K562 (cell line): Measurements from ENCODE around the gene BLCAP. TPM values are rescaled to one million over a fixed set of nuclear protein-coding genes. Genes with fewer than 3 reads are reported as not detected.

ENCODE experiments used
- ARHGAP35 ChIP-seq: fragments of 450-650 bp; IDR thresholded peaks from 2 replicates; pipeline ENCODE4 v1.6.1; 2018; ENCODE audit not compliant: partially characterized antibody
- BCOR ChIP-seq: fragments of 450-650 bp; IDR thresholded peaks from 2 replicates; pipeline ENCODE4 v1.6.1; 2016
- DNMT1 ChIP-seq: fragments of 450-650 bp; IDR thresholded peaks from 2 replicates; pipeline ENCODE4 v1.6.1; 2016; ENCODE audit warnings: antibody characterized with exemption, mild to moderate bottlenecking
- FOXK2 ChIP-seq, 2 experiments: fragments of 450-650 bp; IDR thresholded peaks in 1 of 2; conservative IDR thresholded peaks in 1 of 2; 2 replicates each; pipeline ENCODE4 v1.6.1; 2016; ENCODE audit warnings: low read depth in 2 of 2, mild to moderate bottlenecking in 1 of 2
- FOXP4 ChIP-seq: sonication (generic); formaldehyde crosslinking; IDR thresholded peaks from 2 replicates; pipeline ENCODE4 v1.8.0; 2022; ENCODE audit warnings: mild to moderate bottlenecking, missing genetic modification reagents, borderline replicate concordance
- GTF2E2 ChIP-seq: fragments of 200-800 bp; sonication (Bioruptor generic); IDR thresholded peaks from 2 replicates; pipeline ENCODE4 v1.6.1; 2016; ENCODE audit warnings: missing genetic modification characterization, missing compliant biosample characterization
- KLF13 ChIP-seq: fragments of 450-650 bp; IDR thresholded peaks from 2 replicates; pipeline ENCODE4 v1.6.1; 2016; ENCODE audit warnings: missing genetic modification characterization, low read depth, mild to moderate bottlenecking, missing compliant biosample characterization, moderate library complexity, borderline replicate concordance
- NCOR1 ChIP-seq: fragments of 450-650 bp; IDR thresholded peaks from 2 replicates; pipeline ENCODE4 v1.6.1; 2016; ENCODE audit warnings: mild to moderate bottlenecking, moderate library complexity
- SRF ChIP-seq, 2 experiments: fragments of 250-450, 450-650 bp in 1 of 2; sonication (Bioruptor Pico) in 1 of 2; sonication (generic) in 1 of 2; formaldehyde crosslinking; IDR thresholded peaks; 2 replicates each; pipeline versions ENCODE4 v1.5.0 to v1.5.1; 2020 to 2022; ENCODE audit warnings: mild to moderate bottlenecking in 1 of 2, missing genetic modification reagents in 1 of 2
- ZBTB33 ChIP-seq: sonication (generic); formaldehyde crosslinking; IDR thresholded peaks from 2 replicates; pipeline ENCODE4 v1.8.1; 2023; ENCODE audit warnings: mild to moderate bottlenecking, missing genetic modification reagents
- ZNF133 ChIP-seq: fragments of 250-450 bp; sonication (Bioruptor Pico); IDR thresholded peaks from 2 replicates; pipeline ENCODE4 v1.4.0; 2020; ENCODE audit warnings: mild to moderate bottlenecking
- polyA plus RNA-seq, 8 experiments: library from polyadenylated mRNA; depleted of rRNA in 4 of 8; stranded (reverse) in 5 of 8; unstranded in 3 of 8; fragments of >200 nt; fragmentation: Nextera tagmentation in 2 of 8; fragmentation: Illumina TruSeq in 1 of 8; extraction: Ambion mirVana in 2 of 8; extraction: Trizol in 1 of 8; gene quantifications; 2 replicates each; pipeline versions ENCODE4 v1.2.1 to v1.2.3, GENCODE V29; 2011 to 2014; ENCODE audit warnings: inconsistent platforms in 1 of 8, missing spikeins in 1 of 8
- total RNA-seq, 7 experiments: library from RNA; depleted of rRNA in 6 of 7; stranded (reverse); fragments of >200 nt in 6 of 7; fragmentation: Illumina TruSeq in 2 of 7; extraction: Trizol in 2 of 7; gene quantifications; 2 replicates each; pipeline versions ENCODE4 v1.2.1 to v1.2.3, GENCODE V29; 2011 to 2021; ENCODE audit warnings: low replicate concordance in 1 of 7
- TF ChIP-seq, protein P1 (sequence below), 2 experiments: fragments of 450-650 bp in 1 of 2; sonication (generic) in 1 of 2; formaldehyde crosslinking in 1 of 2; IDR thresholded peaks; 2 replicates each; pipeline versions ENCODE4 v1.7.1 to v1.9.0; 2016 to 2022; ENCODE audit warnings: inconsistent platforms in 1 of 2, mild to moderate bottlenecking in 1 of 2, missing genetic modification reagents in 1 of 2
- TF ChIP-seq, protein P2 (sequence below): sonication (generic); formaldehyde crosslinking; IDR thresholded peaks from 2 replicates; pipeline ENCODE4 v1.8.0; 2022; ENCODE audit warnings: mild to moderate bottlenecking, low read depth, missing genetic modification reagents

The BLCAP gene
- total and polyA plus RNA-seq, 9 of the 15 experiments (the other 6 are each of a cell fraction or from before 2014, with no cell fraction given), result 16.9 to 41.5 (median 27.6) TPM

DNA sequence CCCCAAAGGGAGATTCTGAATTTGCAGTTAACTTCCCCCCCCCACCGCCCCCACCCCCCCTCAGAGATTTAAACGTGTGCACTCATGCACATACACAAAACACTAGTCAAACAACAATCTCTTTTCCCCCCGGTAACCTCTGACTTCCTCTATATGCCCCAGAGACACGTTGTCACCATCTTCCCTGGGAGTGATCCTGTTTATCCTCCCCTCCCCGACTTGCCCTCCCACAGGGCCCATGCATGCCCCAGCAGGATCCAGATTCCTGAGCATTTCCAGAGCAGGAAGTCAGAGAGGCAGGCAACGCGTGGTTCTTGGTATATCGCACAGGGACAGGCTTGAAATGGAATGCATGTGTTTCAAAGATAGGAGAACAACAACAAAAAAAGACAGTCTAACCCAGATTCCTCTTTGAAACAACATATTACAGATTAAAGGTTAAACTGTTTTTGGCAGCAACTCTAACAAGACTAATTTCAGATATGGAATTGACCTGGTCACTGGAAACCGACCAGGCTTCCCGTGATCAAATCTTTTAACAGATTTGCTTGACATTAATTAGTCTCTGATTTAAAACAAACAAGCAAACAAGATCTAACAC lies 1.3 kb downstream of the BLCAP start (continued):
- TF ChIP-seq, protein P1, sequence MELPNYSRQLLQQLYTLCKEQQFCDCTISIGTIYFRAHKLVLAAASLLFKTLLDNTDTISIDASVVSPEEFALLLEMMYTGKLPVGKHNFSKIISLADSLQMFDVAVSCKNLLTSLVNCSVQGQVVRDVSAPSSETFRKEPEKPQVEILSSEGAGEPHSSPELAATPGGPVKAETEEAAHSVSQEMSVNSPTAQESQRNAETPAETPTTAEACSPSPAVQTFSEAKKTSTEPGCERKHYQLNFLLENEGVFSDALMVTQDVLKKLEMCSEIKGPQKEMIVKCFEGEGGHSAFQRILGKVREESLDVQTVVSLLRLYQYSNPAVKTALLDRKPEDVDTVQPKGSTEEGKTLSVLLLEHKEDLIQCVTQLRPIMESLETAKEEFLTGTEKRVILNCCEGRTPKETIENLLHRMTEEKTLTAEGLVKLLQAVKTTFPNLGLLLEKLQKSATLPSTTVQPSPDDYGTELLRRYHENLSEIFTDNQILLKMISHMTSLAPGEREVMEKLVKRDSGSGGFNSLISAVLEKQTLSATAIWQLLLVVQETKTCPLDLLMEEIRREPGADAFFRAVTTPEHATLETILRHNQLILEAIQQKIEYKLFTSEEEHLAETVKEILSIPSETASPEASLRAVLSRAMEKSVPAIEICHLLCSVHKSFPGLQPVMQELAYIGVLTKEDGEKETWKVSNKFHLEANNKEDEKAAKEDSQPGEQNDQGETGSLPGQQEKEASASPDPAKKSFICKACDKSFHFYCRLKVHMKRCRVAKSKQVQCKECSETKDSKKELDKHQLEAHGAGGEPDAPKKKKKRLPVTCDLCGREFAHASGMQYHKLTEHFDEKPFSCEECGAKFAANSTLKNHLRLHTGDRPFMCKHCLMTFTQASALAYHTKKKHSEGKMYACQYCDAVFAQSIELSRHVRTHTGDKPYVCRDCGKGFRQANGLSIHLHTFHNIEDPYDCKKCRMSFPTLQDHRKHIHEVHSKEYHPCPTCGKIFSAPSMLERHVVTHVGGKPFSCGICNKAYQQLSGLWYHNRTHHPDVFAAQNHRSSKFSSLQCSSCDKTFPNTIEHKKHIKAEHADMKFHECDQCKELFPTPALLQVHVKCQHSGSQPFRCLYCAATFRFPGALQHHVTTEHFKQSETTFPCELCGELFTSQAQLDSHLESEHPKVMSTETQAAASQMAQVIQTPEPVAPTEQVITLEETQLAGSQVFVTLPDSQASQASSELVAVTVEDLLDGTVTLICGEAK (IDR thresholded peaks at IDR 0.05), result no peak
- TF ChIP-seq, protein P1 (CRISPR knock-in tag; IDR thresholded peaks at IDR 0.05), result no peak
- TF ChIP-seq ZNF133 (CRISPR knock-in tag) (no peak), NCOR1 (peak; percentile 88), ARHGAP35 (no peak), FOXP4 (CRISPR knock-in tag) (no peak), ZBTB33 (CRISPR knock-in tag) (no peak), KLF13 (tag) (no peak), FOXK2 (conservative IDR thresholded peaks at IDR 0.05 in 1 of 2, IDR thresholded peaks at IDR 0.05 in 1 of 2; ENCODE audit: low read depth in 2 of 2) (peak; percentile 43 to 68; a peak in 3 of 4 replicates), SRF (CRISPR knock-in tag; IDR thresholded peaks at IDR 0.05) (no peak), GTF2E2 (tag) (no peak; the same call in 1 of the 2 replicates), DNMT1 (no peak), BCOR (no peak)
- TF ChIP-seq, protein P2, sequence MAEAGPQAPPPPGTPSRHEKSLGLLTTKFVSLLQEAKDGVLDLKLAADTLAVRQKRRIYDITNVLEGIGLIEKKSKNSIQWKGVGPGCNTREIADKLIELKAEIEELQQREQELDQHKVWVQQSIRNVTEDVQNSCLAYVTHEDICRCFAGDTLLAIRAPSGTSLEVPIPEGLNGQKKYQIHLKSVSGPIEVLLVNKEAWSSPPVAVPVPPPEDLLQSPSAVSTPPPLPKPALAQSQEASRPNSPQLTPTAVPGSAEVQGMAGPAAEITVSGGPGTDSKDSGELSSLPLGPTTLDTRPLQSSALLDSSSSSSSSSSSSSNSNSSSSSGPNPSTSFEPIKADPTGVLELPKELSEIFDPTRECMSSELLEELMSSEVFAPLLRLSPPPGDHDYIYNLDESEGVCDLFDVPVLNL (CRISPR knock-in tag), result no peak
